Testis (tissue), 3 donors: Measurements from ENCODE around the gene DIAPH1. TPM values are rescaled to one million over a fixed set of nuclear protein-coding genes. Genes with fewer than 3 reads are reported as not detected.

Experiments
- DNase-seq: peaks from one replicate; pipeline ENCODE4 v3.0.0-alpha.2; 2019
- H3K27ac ChIP-seq, 2 donors: fragments of 200-600 bp; sonication (generic); one replicate each; pipeline ENCODE4 v1.5.1; 2019
- H3K27me3 ChIP-seq: fragments of 200-600 bp; sonication (generic); one replicate; pipeline ENCODE4 v1.5.1; 2019
- H3K36me3 ChIP-seq: fragments of 200-600 bp; sonication (generic); one replicate; pipeline ENCODE4 v1.5.1; 2017; ENCODE audit warnings: low read depth; ENCODE audit errors: missing control alignments
- H3K4me1 ChIP-seq: fragments of 200-600 bp; sonication (generic); one replicate; pipeline ENCODE4 v1.5.1; 2019
- H3K4me3 ChIP-seq, 2 donors: fragments of 200-600 bp; sonication (generic); one replicate each; pipeline ENCODE4 v1.5.1; 2017 to 2019
- H3K9me3 ChIP-seq: fragments of 200-600 bp; sonication (generic); one replicate; pipeline ENCODE4 v1.5.1; 2017
- POLR2A ChIP-seq: fragments of 450-650 bp; IDR thresholded peaks from one replicate; pipeline ENCODE4 v1.6.1; 2017; ENCODE audit warnings: antibody characterized with exemption, mild to moderate bottlenecking, moderate library complexity
- WGBS, 2 donors: methylation state at CpG; one replicate each; pipeline ENCODE4 v1.1.5; 2018; 5-methylcytosine and 5-hydroxymethylcytosine counted together
- intact Hi-C: fragments of 100-400 bp; cut with DNase I; formaldehyde crosslinking; loops from one replicate; pipeline ENCODE4 v1.15.1; 2023; ENCODE audit warnings: low total_unique reads
- polyA plus RNA-seq: library from polyadenylated mRNA; stranded (reverse); fragments of 350-450 nt; fragmentation: Illumina TruSeq; extraction: RNeasy Lipid Tissue Mini Kit (QIAGEN cat#74804); gene quantifications from one replicate; pipeline ENCODE4 v1.2.3, GENCODE V29; 2014; ENCODE audit warnings: low read depth, low replicate concordance; ENCODE audit not compliant: insufficient read depth
- total RNA-seq, 2 donors: library from RNA; depleted of rRNA; stranded (reverse); fragments of >200 nt; gene quantifications; one replicate each; pipeline ENCODE4 v1.2.3, GENCODE V29; 2016
- TF ChIP-seq, protein P1 (sequence below), 3 experiments: fragments of 450-650 bp in 2 of 3; fragments of 200-600 bp in 1 of 3; sonication (generic) in 1 of 3; IDR thresholded peaks; one replicate each; pipeline ENCODE4 v1.5.1; 2016 to 2019; ENCODE audit warnings: antibody characterized with exemption in 3 of 3, mild to moderate bottlenecking in 2 of 3, moderate library complexity in 1 of 3

DIAPH1 gene
- total and polyA plus RNA-seq, 3 donors from 2014 or later = 53.7 to 77.5 (median 58.2) TPM

DNA sequence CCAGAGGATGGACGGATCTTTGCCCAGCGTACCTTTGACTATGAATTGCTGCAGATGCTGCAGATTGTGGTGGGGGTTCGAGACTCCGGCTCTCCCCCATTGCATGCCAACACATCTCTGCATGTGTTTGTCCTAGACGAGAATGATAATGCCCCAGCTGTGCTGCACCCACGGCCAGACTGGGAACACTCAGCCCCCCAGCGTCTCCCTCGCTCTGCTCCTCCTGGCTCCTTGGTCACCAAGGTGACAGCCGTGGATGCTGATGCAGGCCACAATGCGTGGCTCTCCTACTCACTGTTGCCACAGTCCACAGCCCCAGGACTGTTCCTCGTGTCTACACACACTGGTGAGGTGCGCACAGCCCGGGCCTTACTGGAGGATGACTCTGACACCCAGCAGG is 128.0 kb downstream of the DIAPH1 start:
- Histone ChIP-seq H3K27me3 (no peaks in the 10 kb centered on the region), H3K27ac (no peak overlapping the region), H3K4me3 (no peak overlapping the region), H3K4me1 (peaks cover 22% of the 10 kb centered on the region), H3K9me3 (no peaks in the 10 kb centered on the region), H3K36me3 (no peaks in the 10 kb centered on the region)
- TF ChIP-seq POLR2A = no peak
- TF ChIP-seq, protein P1, sequence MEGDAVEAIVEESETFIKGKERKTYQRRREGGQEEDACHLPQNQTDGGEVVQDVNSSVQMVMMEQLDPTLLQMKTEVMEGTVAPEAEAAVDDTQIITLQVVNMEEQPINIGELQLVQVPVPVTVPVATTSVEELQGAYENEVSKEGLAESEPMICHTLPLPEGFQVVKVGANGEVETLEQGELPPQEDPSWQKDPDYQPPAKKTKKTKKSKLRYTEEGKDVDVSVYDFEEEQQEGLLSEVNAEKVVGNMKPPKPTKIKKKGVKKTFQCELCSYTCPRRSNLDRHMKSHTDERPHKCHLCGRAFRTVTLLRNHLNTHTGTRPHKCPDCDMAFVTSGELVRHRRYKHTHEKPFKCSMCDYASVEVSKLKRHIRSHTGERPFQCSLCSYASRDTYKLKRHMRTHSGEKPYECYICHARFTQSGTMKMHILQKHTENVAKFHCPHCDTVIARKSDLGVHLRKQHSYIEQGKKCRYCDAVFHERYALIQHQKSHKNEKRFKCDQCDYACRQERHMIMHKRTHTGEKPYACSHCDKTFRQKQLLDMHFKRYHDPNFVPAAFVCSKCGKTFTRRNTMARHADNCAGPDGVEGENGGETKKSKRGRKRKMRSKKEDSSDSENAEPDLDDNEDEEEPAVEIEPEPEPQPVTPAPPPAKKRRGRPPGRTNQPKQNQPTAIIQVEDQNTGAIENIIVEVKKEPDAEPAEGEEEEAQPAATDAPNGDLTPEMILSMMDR (IDR thresholded peaks at IDR 0.05) = no peak
- WGBS, 2 donors = 64 to 89% methylated on average over 12 to 13 of the region's 13 CpGs
- no peak for DNase-seq
- intact Hi-C loops = no loop called here

DNA sequence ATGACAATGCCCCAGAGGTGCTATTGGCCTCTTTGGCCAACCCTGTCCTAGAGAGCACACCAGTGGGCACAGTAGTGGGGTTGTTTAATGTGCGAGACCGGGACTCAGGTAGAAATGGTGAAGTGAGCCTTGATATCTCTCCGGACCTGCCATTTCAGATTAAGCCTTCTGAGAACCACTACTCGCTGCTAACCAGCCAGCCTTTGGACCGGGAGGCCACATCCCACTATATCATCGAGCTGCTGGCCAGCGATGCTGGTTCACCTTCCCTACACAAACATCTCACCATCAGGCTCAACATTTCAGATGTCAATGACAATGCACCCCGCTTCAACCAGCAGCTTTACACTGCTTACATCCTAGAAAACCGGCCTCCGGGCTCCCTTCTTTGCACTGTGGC is 128.5 kb downstream of the DIAPH1 start:
- Histone ChIP-seq H3K9me3 (no peaks in the 10 kb centered on the region), H3K27me3 (no peaks in the 10 kb centered on the region), H3K4me3 (no peak overlapping the region), H3K4me1 (peaks cover 21% of the 10 kb centered on the region), H3K36me3 (no peaks in the 10 kb centered on the region), H3K27ac (no peak overlapping the region)
- TF ChIP-seq, protein P1 (IDR thresholded peaks at IDR 0.05) = no peak
- TF ChIP-seq POLR2A = no peak
- 91 to 92% methylated on average over 10 of the region's 10 CpGs for WGBS, 2 donors
- intact Hi-C loops = no loop called here
- no peak for DNase-seq

DNA sequence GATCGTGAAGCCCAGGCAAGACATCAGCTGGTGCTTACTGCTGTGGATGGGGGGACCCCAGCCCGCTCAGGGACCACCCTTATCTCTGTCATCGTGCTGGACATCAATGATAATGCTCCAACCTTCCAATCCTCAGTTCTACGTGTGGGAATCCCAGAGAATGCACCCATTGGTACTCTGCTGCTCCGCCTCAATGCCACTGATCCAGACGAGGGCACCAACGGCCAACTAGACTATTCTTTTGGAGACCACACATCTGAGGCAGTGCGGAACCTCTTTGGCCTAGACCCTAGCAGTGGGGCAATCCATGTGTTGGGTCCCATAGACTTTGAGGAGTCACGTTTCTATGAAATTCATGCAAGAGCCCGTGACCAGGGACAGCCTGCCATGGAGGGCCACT is 129.0 kb downstream of the DIAPH1 start:
- Histone ChIP-seq H3K27ac (no peak overlapping the region), H3K4me1 (peaks cover 17% of the 10 kb centered on the region), H3K27me3 (no peaks in the 10 kb centered on the region), H3K4me3 (no peak overlapping the region), H3K36me3 (no peaks in the 10 kb centered on the region), H3K9me3 (no peaks in the 10 kb centered on the region)
- intact Hi-C loops = no loop called here
- WGBS, 2 donors = 92 to 94% methylated on average over 10 of the region's 10 CpGs
- no peak for TF ChIP-seq POLR2A
- TF ChIP-seq, protein P1 (IDR thresholded peaks at IDR 0.05) = no peak
- DNase-seq = no peak

DNA sequence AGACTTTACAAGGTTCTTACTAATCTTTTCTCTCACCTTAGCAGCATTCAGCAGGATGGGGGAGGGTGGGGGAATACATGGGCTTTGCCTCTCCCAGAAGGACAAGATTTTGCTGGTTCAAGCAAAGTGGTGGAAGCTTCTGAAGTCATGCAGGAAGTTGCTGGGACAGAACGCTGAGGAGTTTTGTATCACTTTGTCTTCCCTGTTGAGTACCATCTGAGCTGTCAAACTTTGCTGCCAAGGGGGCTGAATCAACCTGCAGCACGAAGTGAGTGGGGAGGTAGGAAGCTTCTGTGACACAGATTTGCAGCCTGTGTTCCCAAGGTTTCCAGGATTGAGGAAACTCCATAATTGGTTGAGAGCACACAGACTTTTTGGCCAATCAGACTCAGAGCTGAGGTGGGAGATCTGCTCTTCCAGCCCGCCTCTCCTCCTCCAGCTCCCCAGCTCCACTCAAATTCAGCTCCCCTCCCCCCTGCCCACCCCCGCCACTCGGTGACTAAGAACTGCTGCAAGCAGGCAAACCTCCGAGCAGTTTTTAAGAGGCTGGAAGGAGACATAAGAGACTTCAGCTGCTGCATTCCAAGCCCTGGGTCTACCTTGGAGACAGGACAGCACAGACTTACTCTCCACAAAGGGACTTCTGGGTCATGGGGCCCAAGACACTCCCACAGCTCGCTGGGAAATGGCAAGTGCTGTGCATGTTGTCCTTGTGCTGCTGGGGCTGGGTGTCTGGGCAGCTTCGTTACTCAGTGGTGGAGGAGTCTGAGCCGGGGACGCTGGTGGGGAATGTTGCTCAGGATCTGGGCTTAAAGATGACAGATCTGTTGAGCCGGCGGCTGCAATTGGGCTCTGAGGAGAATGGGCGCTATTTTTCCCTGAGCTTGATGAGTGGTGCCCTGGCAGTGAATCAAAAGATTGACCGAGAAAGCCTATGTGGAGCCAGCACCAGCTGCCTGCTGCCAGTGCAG is 129.9 kb downstream of the DIAPH1 start, which contains the start of gene PCDHGC5:
PCDHGC5 (plus strand) TSS at position 491 of the 971 bp plus-strand sequence; CDS start at position 651, 160 bp downstream.
- 64 to 74% methylated on average over 14 of the region's 14 CpGs for WGBS, 2 donors
- TF ChIP-seq, protein P1 (IDR thresholded peaks at IDR 0.05) = no peak
- TF ChIP-seq POLR2A = no peak
- H3K9me3 ChIP-seq = no peaks in the 10 kb centered on the region

More for the DNA sequence above, 129.9 kb downstream of the DIAPH1 start, which contains the start of gene PCDHGC5:
- no peaks in the 10 kb centered on the region for H3K27me3 ChIP-seq
- H3K4me1 ChIP-seq = peaks cover 13% of the 10 kb centered on the region
- intact Hi-C loops = no loop called here
- H3K36me3 ChIP-seq = no peaks in the 10 kb centered on the region
- no peak within 1 kb of the TSS for H3K27ac ChIP-seq
- no peak within 1 kb of the TSS for H3K4me3 ChIP-seq
- no peak for DNase-seq
